ENCODE data around the gene RAPGEF4.

RAPGEF4 gene

GRCh38 chr2:173087793-173088496 is 352.3 kb downstream of the RAPGEF4 start:
- Histone ChIP-seq H3K4me1 (ENCODE audit: control insufficient read depth, insufficient read depth, low read length) (no peaks in the 10 kb centered on the region), H3K9me3 (ENCODE audit: control insufficient read depth, insufficient read depth, low read depth, low read length) (no peaks in the 10 kb centered on the region), H3K27ac (ENCODE audit: extremely low read depth, low read depth, low read length) (no peak overlapping the region), H3K4me3 (ENCODE audit: low read depth, low read length) (no peak overlapping the region), H3K36me3 (ENCODE audit: control insufficient read depth in 2 of 2, insufficient read depth in 1 of 2, low read length in 2 of 2) (peaks cover 0 to 11% of the 10 kb centered on the region in 2 experiments; a peak in 1 of 3 replicates)
- CTCF ChIA-PET: interaction anchor here (0.5 to 0.9 kb wide), 2 partner anchors 29 to 61 kb away, joined by 4 read pairs; no protein-coding TSS in a partner anchor
- POLR2A ChIA-PET: interaction anchor here (1.2 kb wide), 1 partner anchor 9 kb away, joined by 3 read pairs; no protein-coding TSS in a partner anchor
- no peak for TF ChIP-seq GFI1B (tag by site-specific recombination; IDR thresholded peaks at IDR 0.05)

- no peak overlapping the region for H3K27ac ChIP-seq (ENCODE audit: extremely low read depth, low read depth, low read length)
- TF ChIP-seq ZNF621 (tag by site-specific recombination; IDR thresholded peaks at IDR 0.05) (no peak), GFI1B (tag by site-specific recombination; IDR thresholded peaks at IDR 0.05) (no peak), ZNF48 (tag by site-specific recombination; IDR thresholded peaks at IDR 0.05) (no peak), ZFHX2 (tag by site-specific recombination; conservative IDR thresholded peaks at IDR 0.05) (peak; percentile 74), ZNF600 (tag by site-specific recombination; IDR thresholded peaks at IDR 0.05) (0 out of 2 replicates have a peak, but pooled peaks have one; percentile 18), ZNF114 (tag by site-specific recombination; IDR thresholded peaks at IDR 0.05) (no peak), EGR2 (tag by site-specific recombination; IDR thresholded peaks at IDR 0.05; ENCODE audit: low read depth) (peak; percentile 71), REST (tag by site-specific recombination; IDR thresholded peaks at IDR 0.05) (no peak), ZNF133 (tag by site-specific recombination; IDR thresholded peaks at IDR 0.05) (no peak), PBX3 (CRISPR knock-in tag; IDR thresholded peaks at IDR 0.05) (no peak), ZBTB1 (tag by site-specific recombination; IDR thresholded peaks at IDR 0.05) (no peak), ZNF148 (tag by site-specific recombination; IDR thresholded peaks at IDR 0.05; ENCODE audit: borderline replicate concordance) (no peak), ZNF623 (tag by site-specific recombination; IDR thresholded peaks at IDR 0.05) (no peak), PRDM2 (tag by site-specific recombination; IDR thresholded peaks at IDR 0.05; ENCODE audit: borderline replicate concordance) (no peak)
- POLR2A ChIA-PET: interaction anchor here (0.5 kb wide), 1 partner anchor 1930 kb away, joined by 3 read pairs; no protein-coding TSS in a partner anchor
- H3K4me3 ChIP-seq (ENCODE audit: low read depth, low read length): no peak overlapping the region
- no peaks in the 10 kb centered on the region for H3K4me1 ChIP-seq (ENCODE audit: control insufficient read depth, insufficient read depth, low read length)
- no peaks in the 10 kb centered on the region for H3K9me3 ChIP-seq (ENCODE audit: control insufficient read depth, insufficient read depth, low read depth, low read length)
- peaks cover 0 to 13% of the 10 kb centered on the region in 2 experiments; a peak in 1 of 3 replicates for H3K36me3 ChIP-seq (ENCODE audit: control insufficient read depth in 2 of 2, insufficient read depth in 1 of 2, low read length in 2 of 2)
- CTCF ChIA-PET: interaction anchor here (0.6 to 3.0 kb wide), 7 partner anchors 10 to 120 kb away, joined by 3 to 13 read pairs (median 5); no protein-coding TSS in a partner anchor
These were observed 354.7 kb downstream of the RAPGEF4 start for GRCh38 chr2:173090276-173090877.
